ENCODE measurements around the gene OR6S1.

The OR6S1 gene

DNA sequence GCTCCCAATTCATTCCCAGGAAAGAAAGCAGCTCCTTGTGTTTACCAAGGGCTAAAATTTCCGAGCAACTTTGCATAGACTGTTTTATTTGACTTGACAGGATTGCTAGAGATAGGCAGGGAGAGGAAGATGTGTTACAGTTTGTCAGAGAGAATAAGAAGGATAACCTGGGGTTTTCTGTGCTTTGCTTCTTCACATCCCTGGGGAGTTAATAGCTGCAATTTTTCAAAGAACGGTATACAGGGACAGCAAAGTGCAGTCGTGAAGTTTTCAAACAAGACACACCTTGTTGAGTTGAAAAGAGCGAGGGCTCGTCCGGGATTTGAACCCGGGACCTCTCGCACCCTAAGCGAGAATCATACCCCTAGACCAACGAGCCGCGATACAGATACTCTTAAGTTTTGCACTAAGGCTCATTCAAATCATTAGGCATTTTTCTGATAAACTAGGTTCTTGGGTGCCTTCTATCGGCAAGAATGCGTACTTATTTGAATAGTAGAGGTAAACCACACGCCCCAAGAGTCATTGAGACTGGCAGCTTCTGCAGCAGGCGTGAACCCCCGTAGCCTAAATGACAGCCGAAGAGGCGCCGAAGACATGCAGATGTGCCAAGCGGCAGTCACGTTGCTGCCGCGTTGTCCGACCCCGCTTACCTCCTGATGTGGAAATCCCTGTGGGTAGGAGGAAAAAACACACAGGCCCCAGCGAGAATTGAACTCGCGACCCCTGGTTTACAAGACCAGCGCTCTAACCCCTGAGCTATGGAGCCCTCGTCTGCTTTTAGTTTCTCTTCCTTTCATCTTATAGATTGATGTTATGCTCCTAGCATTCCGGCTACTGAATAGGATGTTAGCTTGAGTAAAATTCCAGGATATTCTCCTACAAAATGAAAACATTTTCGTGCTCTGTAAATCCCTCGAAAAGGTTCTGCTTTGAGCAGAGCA lies 28.1 kb downstream of the OR6S1 start (continued):
- TF ChIP-seq ZBTB8A (tag by site-specific recombination; IDR thresholded peaks at IDR 0.05) = peak; percentile 96
- TF ChIP-seq ZNF785 (tag by site-specific recombination; IDR thresholded peaks at IDR 0.05) = peak; percentile 60
- no peak for TF ChIP-seq YY2 (tag by site-specific recombination; IDR thresholded peaks at IDR 0.05)
- TF ChIP-seq SP7 (tag by site-specific recombination; IDR thresholded peaks at IDR 0.05) = peak; percentile 80
- TF ChIP-seq ZNF335 (tag by site-specific recombination; conservative IDR thresholded peaks at IDR 0.05) = peak; percentile 57
- TF ChIP-seq BCL11A (tag by site-specific recombination; IDR thresholded peaks at IDR 0.05; ENCODE audit: low read depth) = peak; percentile 44; the same call in 1 of the 2 replicates
- TF ChIP-seq ZNF175 (tag by site-specific recombination; IDR thresholded peaks at IDR 0.05) = no peak
- TF ChIP-seq TRIM28 (IDR thresholded peaks at IDR 0.05; ENCODE audit: borderline replicate concordance, low read length) = peak; percentile 90
- peak; percentile 84 for TF ChIP-seq ZNF629 (tag by site-specific recombination; IDR thresholded peaks at IDR 0.05)
- TF ChIP-seq ZNF138 (tag by site-specific recombination; IDR thresholded peaks at IDR 0.05; ENCODE audit: borderline replicate concordance) = no peak
- TF ChIP-seq ZNF610 (tag by site-specific recombination; IDR thresholded peaks at IDR 0.05; ENCODE audit: borderline replicate concordance) = no peak; the same call in 1 of the 2 replicates
- TF ChIP-seq ZFP3 (tag by site-specific recombination; IDR thresholded peaks at IDR 0.05; ENCODE audit: low read depth) = no peak
- TF ChIP-seq IKZF3 (tag by site-specific recombination; IDR thresholded peaks at IDR 0.05) = peak; percentile 70
- TF ChIP-seq, protein P1, sequence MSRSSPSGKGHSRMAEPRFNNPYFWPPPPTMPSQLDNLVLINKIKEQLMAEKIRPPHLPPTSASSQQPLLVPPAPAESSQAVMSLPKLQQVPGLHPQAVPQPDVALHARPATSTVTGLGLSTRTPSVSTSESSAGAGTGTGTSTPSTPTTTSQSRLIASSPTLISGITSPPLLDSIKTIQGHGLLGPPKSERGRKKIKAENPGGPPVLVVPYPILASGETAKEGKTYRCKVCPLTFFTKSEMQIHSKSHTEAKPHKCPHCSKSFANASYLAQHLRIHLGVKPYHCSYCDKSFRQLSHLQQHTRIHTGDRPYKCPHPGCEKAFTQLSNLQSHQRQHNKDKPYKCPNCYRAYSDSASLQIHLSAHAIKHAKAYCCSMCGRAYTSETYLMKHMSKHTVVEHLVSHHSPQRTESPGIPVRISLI (tag by site-specific recombination; IDR thresholded peaks at IDR 0.05) = peak; percentile 60
- TF ChIP-seq ZNF391 (tag by site-specific recombination; IDR thresholded peaks at IDR 0.05; ENCODE audit: borderline replicate concordance, low read depth) = peak; percentile 65; the same call in 1 of the 2 replicates
- TF ChIP-seq ZNF791 (tag by site-specific recombination; IDR thresholded peaks at IDR 0.05) = no peak
- TF ChIP-seq, protein P2, sequence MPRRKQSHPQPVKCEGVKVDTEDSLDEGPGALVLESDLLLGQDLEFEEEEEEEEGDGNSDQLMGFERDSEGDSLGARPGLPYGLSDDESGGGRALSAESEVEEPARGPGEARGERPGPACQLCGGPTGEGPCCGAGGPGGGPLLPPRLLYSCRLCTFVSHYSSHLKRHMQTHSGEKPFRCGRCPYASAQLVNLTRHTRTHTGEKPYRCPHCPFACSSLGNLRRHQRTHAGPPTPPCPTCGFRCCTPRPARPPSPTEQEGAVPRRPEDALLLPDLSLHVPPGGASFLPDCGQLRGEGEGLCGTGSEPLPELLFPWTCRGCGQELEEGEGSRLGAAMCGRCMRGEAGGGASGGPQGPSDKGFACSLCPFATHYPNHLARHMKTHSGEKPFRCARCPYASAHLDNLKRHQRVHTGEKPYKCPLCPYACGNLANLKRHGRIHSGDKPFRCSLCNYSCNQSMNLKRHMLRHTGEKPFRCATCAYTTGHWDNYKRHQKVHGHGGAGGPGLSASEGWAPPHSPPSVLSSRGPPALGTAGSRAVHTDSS (tag by site-specific recombination; IDR thresholded peaks at IDR 0.05) = peak; percentile 51
- TF ChIP-seq BCL11B (tag by site-specific recombination; IDR thresholded peaks at IDR 0.05; ENCODE audit: low read depth) = peak; percentile 64; the same call in 1 of the 2 replicates
- peak; percentile 74 for TF ChIP-seq ZNF184 (tag by site-specific recombination; IDR thresholded peaks at IDR 0.05)
- TF ChIP-seq, protein P3, sequence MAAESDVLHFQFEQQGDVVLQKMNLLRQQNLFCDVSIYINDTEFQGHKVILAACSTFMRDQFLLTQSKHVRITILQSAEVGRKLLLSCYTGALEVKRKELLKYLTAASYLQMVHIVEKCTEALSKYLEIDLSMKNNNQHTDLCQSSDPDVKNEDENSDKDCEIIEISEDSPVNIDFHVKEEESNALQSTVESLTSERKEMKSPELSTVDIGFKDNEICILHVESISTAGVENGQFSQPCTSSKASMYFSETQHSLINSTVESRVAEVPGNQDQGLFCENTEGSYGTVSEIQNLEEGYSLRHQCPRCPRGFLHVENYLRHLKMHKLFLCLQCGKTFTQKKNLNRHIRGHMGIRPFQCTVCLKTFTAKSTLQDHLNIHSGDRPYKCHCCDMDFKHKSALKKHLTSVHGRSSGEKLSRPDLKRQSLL (tag by site-specific recombination; IDR thresholded peaks at IDR 0.05) = no peak; the same call in 1 of the 2 replicates
- TF ChIP-seq, protein P4, sequence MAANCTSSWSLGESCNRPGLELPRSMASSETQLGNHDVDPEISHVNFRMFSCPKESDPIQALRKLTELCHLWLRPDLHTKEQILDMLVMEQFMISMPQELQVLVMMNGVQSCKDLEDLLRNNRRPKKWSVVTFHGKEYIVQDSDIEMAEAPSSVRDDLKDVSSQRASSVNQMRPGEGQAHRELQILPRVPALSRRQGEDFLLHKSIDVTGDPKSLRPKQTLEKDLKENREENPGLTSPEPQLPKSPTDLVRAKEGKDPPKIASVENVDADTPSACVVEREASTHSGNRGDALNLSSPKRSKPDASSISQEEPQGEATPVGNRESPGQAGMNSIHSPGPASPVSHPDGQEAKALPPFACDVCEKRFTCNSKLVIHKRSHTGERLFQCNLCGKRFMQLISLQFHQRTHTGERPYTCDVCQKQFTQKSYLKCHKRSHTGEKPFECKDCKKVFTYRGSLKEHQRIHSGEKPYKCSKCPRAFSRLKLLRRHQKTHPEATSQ (tag by site-specific recombination; IDR thresholded peaks at IDR 0.05) = peak; percentile 43; the same call in 1 of the 2 replicates
- 0 out of 2 replicates have a peak, but pooled peaks have one; percentile 14 for TF ChIP-seq KLF7 (tag by site-specific recombination; IDR thresholded peaks at IDR 0.05; ENCODE audit: borderline replicate concordance)
- TF ChIP-seq, protein P5, sequence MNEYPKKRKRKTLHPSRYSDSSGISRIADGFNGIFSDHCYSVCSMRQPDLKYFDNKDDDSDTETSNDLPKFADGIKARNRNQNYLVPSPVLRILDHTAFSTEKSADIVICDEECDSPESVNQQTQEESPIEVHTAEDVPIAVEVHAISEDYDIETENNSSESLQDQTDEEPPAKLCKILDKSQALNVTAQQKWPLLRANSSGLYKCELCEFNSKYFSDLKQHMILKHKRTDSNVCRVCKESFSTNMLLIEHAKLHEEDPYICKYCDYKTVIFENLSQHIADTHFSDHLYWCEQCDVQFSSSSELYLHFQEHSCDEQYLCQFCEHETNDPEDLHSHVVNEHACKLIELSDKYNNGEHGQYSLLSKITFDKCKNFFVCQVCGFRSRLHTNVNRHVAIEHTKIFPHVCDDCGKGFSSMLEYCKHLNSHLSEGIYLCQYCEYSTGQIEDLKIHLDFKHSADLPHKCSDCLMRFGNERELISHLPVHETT (tag by site-specific recombination; IDR thresholded peaks at IDR 0.05) = peak; percentile 81; the same call in 1 of the 2 replicates
- peak; percentile 23; the same call in 1 of the 2 replicates for TF ChIP-seq KLF1 (tag by site-specific recombination; IDR thresholded peaks at IDR 0.05)
- TF ChIP-seq, protein P6, sequence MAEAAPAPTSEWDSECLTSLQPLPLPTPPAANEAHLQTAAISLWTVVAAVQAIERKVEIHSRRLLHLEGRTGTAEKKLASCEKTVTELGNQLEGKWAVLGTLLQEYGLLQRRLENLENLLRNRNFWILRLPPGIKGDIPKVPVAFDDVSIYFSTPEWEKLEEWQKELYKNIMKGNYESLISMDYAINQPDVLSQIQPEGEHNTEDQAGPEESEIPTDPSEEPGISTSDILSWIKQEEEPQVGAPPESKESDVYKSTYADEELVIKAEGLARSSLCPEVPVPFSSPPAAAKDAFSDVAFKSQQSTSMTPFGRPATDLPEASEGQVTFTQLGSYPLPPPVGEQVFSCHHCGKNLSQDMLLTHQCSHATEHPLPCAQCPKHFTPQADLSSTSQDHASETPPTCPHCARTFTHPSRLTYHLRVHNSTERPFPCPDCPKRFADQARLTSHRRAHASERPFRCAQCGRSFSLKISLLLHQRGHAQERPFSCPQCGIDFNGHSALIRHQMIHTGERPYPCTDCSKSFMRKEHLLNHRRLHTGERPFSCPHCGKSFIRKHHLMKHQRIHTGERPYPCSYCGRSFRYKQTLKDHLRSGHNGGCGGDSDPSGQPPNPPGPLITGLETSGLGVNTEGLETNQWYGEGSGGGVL (tag by site-specific recombination; IDR thresholded peaks at IDR 0.05) = no peak
- TF ChIP-seq GLIS2 (tag by site-specific recombination; IDR thresholded peaks at IDR 0.05) = peak; percentile 85
- TF ChIP-seq, protein P7, sequence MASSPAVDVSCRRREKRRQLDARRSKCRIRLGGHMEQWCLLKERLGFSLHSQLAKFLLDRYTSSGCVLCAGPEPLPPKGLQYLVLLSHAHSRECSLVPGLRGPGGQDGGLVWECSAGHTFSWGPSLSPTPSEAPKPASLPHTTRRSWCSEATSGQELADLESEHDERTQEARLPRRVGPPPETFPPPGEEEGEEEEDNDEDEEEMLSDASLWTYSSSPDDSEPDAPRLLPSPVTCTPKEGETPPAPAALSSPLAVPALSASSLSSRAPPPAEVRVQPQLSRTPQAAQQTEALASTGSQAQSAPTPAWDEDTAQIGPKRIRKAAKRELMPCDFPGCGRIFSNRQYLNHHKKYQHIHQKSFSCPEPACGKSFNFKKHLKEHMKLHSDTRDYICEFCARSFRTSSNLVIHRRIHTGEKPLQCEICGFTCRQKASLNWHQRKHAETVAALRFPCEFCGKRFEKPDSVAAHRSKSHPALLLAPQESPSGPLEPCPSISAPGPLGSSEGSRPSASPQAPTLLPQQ (tag by site-specific recombination; IDR thresholded peaks at IDR 0.05) = peak; percentile 89

All from HEK293 (cell line).